Measurements from ENCODE around the gene IDH2. TPM values are rescaled to one million over a fixed set of nuclear protein-coding genes. Genes with fewer than 3 reads are reported as not detected.

The IDH2 gene
- total RNA-seq, 1 experiment from 2014 or later = 48.1 TPM

- Histone ChIP-seq H3K9me3 (ENCODE audit: control insufficient read depth in 1 of 2, insufficient read depth in 1 of 2, low read depth in 1 of 2, low read length in 2 of 2) (no peaks in the 10 kb centered on the region), H4K20me1 (ENCODE audit: insufficient read depth) (no peaks in the 10 kb centered on the region), H3K4me2 (ENCODE audit: low read length) (no peak overlapping the region), H3K9ac (ENCODE audit: low read length) (no peak overlapping the region), H3K4me3 (replicated peaks in 1 of 2; ENCODE audit: low read depth in 1 of 2, low read length in 2 of 2) (no peak overlapping the region), H3K36me3 (ENCODE audit: control insufficient read depth in 1 of 2, insufficient read depth in 2 of 2, low read length in 2 of 2) (peaks cover 0 to 6% of the 10 kb centered on the region in 2 experiments; a peak in 1 of 4 replicates), H3K9me2 (ENCODE audit: insufficient read depth) (no peaks in the 10 kb centered on the region), H2AFZ (ENCODE audit: low read depth, low read length, poor library complexity, severe bottlenecking) (no peak overlapping the region), H3K79me2 (ENCODE audit: insufficient read depth, low read length) (no peaks in the 10 kb centered on the region), H3K27ac (ENCODE audit: low read depth, low read length) (no peak overlapping the region), H3K27me3 (ENCODE audit: insufficient read depth, low read length) (no peaks in the 10 kb centered on the region), H3K4me1 (ENCODE audit: control insufficient read depth in 1 of 2, insufficient read depth in 2 of 2, low read length in 2 of 2) (peaks cover 3 to 22% of the 10 kb centered on the region in 2 experiments; a peak in 3 of 4 replicates)
- intact Hi-C loops (cut with micrococcal nuclease) = no loop called here
- ChIA-PET RAD21 (ENCODE audit: low non-redundant PET in 1 of 2, low total read pairs in 2 of 2, uncharacterized antibody in 2 of 2, unreplicated experiment in 2 of 2) (no interaction called here), POLR2A (no interaction called here), CTCF (no interaction called here)
- ATAC-seq (no peak), DNase-seq (ENCODE audit: low read depth, low spot score) (no peak)
- no TSS peak for BruUV-seq (replicated peaks)
- TF ChIP-seq FOSL1 (IDR thresholded peaks at IDR 0.05; ENCODE audit: low read depth) (no peak), EZH2phosphoT487 (IDR thresholded peaks at IDR 0.05; ENCODE audit: borderline replicate concordance) (no peak), POLR2A (IDR thresholded peaks at IDR 0.05; ENCODE audit: borderline replicate concordance, extremely low read depth, insufficient read depth, insufficient read length) (no peak), JUND (IDR thresholded peaks at IDR 0.05) (no peak), RAD21 (IDR thresholded peaks at IDR 0.05; ENCODE audit: low read depth) (no peak), EZH2 (IDR thresholded peaks at IDR 0.05) (no peak), ATF3 (IDR thresholded peaks at IDR 0.05) (no peak), ZBTB33 (IDR thresholded peaks at IDR 0.05; ENCODE audit: extremely low read depth, insufficient replicate concordance, low read length) (no peak), CBX3 (IDR thresholded peaks at IDR 0.05; ENCODE audit: low read depth) (no peak), EGR1 (IDR thresholded peaks at IDR 0.05; ENCODE audit: low read depth) (no peak)
These were observed 11.9 kb downstream of the IDH2 start for GRCh38 chr15:90090226-90090848.
